HG02840 (cell line): ENCODE results near the gene KRTAP21-2.
"Not testable (repeated sequence)": the region's sequence is repeated elsewhere in the genome, so short reads cannot be mapped to it uniquely, and the experiment has no call there.

Source experiments
- ATAC-seq: cut with Tn5 transposase; IDR thresholded peaks from one replicate; pipeline ENCODE4 v1.9.1; 2021; ENCODE audit warnings: mild to moderate bottlenecking, moderate library complexity, moderate number of reproducible peaks; ENCODE audit not compliant: unreplicated experiment, low FRiP score

Gene KRTAP21-2

DNA sequence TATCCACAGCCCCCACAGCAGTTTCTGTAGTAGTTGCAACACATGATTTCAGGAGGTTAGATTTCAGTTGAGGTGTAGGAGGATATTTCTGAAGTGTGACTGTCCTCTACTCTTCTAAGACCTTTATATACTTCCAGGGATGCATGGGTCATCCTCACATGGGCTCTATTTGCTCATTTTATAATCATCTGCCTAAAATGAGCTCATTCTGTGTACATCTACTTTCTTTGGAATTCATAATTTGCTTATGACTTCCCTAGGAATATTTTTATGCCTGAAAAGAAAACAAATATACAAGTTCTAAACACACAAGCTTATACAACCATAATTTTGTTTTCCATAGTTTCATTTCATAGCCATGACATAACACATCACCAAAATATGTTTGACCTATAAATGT, at the start of gene KRTAP21-2:
Gene KRTAP21-2 (minus strand): TSS at position 101 of the 400 bp plus-strand sequence. CDS start 57 bp downstream, at position 44.
- ATAC-seq, result no peak

DNA sequence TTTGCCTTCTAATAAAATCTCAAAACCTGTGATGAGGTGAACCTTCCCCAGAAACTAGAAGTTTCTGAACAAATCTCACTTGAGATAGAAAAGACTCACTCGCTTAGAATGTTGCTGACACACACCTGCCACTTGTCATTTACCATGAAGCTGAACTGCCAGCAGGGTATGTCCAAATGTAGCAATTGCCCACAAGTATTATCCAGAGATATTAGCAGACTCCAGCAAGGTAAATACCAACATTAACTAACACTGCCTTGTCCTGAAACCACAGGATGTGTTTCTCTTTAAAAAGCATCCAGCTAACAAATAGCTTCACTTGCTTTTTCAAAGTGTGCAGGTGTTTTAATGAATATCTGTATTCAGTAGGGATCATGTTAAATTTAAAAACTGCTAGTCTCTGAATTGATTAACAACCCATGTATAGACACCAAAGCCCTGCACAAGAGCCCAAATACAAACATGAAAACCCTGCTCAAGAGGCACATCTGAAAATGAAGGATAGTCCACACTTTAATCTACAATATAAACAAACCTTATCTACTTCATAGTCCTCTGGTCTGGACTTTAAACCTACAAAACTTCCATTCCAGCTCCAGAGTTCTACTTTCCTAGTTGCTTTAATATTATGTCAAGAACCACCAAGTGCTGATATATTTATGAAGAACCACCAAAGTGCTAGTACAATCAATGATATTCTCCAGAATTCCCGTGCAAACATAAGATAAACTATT, 46.7 kb upstream of the KRTAP21-2 start:
- ATAC-seq, result no peak

GRCh38 chr21:30779249-30779648, 32.2 kb upstream of the KRTAP21-2 start:
- no peak for ATAC-seq

DNA sequence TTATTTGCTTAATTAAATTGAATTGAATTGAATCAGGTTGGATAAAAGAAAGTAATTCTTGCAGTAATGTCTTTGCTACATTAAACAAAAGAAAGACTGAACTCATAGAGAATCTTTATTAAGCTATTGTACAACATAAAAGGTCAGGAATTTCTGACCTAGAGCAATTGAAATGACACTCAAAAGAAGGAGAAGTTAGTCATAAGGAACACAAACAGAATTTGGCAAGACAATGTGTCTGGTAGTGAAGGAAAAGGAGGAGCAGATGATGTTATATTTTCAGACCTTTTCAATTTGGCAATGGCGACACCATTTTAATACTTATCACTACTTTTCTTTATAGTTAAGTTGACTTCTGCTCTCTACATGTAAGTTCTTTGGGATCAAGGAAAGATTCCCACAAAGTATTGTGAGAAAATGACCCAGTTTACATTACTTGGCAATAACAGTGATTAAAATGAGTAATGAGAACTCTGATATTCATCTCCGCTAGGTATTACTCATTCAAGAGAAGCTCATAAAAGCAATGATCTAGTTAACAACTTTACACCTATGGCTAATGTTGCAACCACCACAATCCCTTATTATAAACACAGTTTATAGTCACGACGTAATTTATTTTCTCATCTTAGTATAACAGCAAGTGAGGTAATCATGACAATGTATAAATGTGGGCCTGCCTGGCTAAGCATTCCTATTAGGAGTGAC, 22.8 kb upstream of the KRTAP21-2 start:
- ATAC-seq, result no peak

- no peak for ATAC-seq
Measured at GRCh38 chr21:30760776-30761175, 13.7 kb upstream of the KRTAP21-2 start.

- no peak for ATAC-seq
Measured at GRCh38 chr21:30758306-30758705, 11.2 kb upstream of the KRTAP21-2 start.

- ATAC-seq, result not testable (repeated sequence)
Measured at GRCh38 chr21:30755328-30755727, 8.3 kb upstream of the KRTAP21-2 start, which contains the start of gene KRTAP21-1. KRTAP21-1 (minus strand) TSS chr21:30755428; CDS start chr21:30755378, 50 bp downstream.

DNA sequence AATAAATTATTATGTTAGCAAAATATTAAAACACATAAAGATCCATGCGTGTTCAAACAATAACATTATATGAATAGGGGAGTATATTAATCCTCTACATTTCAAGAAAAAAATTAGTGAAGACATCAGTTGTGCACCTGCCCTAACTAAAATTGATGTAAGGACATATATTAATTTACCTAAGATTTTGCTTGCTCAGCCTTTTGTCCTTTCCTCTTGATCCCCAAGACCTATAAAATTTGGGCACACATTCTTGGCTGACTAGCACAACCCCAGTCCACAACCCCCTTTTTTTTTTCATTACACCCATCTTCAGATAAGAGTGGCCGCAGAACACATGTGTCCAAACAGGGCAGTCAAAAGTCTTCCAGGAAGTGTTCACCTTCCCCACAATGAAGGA, 6.6 kb downstream of the KRTAP21-2 start:
- no peak for ATAC-seq

GRCh38 chr21:30733026-30733425, 14.0 kb downstream of the KRTAP21-2 start:
- no peak for ATAC-seq

DNA sequence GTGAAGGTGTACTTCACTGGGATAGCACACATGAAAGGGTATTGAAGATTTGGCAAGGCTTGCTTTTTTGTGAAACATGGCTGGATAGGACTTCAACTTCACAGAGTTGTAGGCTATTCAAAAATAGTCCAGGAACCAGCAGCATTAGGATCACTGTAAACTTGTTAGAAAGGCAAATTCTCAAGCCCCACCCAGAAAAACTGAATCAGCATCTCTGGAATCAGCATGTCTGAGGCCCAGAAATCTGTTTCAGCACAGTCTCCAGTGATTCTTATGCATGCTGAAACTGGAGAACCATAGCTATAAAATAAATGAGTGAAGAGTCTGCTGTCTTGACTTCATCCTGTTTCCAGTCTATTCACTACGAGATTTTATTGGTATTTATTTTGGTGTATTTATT, 20.3 kb downstream of the KRTAP21-2 start:
- no peak for ATAC-seq

DNA sequence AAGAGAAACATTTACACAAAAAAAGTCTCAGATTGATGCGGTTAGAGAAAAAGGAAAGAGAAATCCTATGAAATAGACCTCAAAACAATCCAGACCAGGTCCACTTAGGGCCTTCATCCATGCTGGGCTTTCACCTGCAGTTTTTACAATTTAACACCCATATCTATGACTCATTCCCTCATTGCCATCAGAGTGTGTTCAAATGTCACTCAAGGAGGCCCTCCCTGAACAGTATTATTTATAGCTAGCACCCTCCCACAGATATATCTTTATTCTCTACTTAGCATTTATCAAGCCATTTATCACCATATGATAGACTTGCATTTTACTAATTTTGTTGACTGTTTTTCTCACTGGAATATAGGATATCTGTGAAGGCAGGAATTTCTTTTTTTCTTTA, 27.7 kb downstream of the KRTAP21-2 start:
- ATAC-seq, result no peak

DNA sequence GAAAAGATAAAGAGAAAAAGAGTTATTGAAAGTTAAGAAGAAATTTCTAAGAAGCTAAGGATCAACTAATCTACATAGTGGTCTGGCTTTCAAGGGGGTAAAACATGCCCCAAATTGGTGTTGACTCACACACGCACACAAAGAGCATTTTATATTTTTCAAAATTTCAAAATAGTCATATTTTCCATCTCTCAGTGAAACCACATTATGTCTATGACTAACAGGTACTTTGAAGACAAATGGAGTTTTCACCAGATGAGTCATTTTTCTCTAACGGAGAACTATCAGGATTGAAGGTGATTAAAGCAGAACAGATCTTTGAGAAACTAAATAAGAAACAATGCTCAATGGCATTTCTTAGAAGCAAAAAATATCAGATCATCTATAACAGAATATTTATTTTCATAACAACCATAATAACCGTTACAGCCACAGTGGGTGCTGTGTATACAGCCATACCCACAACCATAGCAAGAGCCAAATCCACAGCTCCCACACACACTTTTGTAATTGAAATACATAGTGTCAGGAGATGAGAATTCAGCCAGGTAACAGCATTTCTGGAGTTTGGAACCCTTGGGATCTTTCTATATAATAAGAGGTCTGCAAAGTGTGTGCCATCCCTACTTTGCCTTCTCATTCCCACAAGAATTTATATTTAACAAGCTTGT, 28.7 kb downstream of the KRTAP21-2 start, which contains the start of gene KRTAP21-3:
Gene KRTAP21-3 (minus strand): TSS at position 539 of the 671 bp plus-strand sequence. CDS start 18 bp downstream, at position 521.
- ATAC-seq, result no peak

DNA sequence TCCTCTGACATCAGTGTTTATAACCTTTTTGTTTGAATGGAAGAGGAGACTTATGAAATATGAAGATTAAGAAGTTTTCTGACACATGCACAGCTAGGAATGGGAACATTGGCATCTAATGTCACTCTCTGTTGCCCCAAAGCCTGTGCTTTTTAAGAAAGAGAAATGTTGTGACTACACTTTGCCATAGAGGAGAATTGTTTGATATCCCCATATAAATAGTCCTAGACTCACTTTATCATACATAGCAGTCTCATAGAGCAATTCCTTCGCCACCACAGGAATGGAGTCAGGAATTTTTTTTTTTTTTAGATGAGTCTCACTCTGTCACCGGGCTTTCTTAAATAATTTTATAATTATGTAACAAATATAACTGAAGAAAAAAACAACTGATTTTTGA, 30.0 kb downstream of the KRTAP21-2 start:
- no peak for ATAC-seq

DNA sequence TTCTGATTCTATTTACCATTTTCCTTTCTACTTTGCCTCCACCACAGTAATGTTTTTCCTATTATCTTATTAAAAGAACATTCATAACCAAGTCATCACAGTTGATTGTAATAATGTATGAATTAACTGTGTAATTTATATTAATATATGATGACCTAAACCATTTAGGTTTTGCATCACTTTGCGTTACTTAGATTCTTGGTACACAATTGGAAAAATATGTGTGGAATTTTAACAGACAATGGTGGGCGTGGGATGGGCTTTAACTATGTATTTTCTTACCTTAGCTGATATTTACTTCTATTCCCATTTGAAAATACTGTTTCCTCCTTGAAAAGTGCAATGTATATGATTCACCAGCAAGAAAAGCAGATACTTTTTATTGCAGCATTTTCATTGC, 32.1 kb downstream of the KRTAP21-2 start:
- ATAC-seq, result no peak

DNA sequence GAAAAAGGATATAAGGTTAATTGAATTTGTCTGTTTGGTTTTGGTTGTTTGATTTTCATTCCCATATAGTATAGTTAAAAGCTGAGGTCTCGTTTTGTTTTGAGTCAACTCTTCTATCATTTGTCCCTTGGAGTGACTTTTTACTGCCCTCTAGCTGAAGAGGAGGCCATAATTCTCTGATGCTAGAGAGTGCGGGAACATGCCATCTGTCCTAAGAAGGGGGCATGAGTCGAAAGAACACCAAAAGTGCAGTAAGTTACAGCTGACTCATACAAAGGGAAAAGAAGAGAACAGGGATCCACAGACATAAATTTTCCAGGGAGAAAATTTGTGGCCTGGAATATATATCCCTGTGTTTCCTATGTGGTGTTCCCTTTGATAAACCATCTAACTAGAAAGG, 32.6 kb downstream of the KRTAP21-2 start:
- no peak for ATAC-seq

- no peak for ATAC-seq
Measured at GRCh38 chr21:30713766-30714165, 33.3 kb downstream of the KRTAP21-2 start.

DNA sequence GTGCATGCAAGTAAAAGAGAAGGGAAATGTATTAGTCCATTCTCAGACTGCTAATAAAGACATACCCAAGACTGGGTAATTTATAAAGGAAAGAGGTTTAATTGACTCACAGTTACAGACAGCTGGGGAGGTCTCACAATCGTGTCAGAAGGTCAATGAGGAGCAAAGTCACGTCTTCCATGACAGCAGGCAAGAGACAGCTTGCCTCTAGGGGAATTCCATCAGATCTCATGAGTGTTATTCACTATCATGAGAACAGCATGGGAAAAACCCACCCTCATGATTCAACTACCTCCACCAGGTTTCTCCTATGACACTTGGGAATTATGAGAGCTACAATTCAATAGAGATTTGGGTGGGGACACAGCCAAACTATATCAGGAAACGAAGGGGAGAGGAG, 36.6 kb downstream of the KRTAP21-2 start:
- no peak for ATAC-seq

DNA sequence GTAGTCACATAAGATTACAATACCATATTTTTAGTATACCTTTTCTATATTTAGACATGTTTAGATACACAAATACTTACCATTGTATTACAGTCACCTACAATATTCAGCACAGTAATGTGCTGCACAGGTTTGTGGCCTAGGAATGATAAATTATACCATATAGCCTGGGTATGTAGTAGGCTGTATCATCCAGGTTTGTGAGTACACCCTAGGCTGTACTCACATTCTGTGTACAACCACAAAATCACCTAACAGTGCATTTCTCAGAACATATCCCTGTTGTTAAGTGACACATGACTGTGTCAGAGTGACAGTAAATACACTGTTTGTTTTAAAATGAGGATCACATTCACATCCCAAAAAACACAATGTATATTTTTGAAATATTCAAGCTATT, 39.6 kb downstream of the KRTAP21-2 start:
- ATAC-seq, result no peak
